ENCODE measurements around the gene TAS1R1.
"Not testable (repeated sequence)": the region's sequence is repeated elsewhere in the genome, so short reads cannot be mapped to it uniquely, and the experiment has no call there.

The TAS1R1 gene

DNA sequence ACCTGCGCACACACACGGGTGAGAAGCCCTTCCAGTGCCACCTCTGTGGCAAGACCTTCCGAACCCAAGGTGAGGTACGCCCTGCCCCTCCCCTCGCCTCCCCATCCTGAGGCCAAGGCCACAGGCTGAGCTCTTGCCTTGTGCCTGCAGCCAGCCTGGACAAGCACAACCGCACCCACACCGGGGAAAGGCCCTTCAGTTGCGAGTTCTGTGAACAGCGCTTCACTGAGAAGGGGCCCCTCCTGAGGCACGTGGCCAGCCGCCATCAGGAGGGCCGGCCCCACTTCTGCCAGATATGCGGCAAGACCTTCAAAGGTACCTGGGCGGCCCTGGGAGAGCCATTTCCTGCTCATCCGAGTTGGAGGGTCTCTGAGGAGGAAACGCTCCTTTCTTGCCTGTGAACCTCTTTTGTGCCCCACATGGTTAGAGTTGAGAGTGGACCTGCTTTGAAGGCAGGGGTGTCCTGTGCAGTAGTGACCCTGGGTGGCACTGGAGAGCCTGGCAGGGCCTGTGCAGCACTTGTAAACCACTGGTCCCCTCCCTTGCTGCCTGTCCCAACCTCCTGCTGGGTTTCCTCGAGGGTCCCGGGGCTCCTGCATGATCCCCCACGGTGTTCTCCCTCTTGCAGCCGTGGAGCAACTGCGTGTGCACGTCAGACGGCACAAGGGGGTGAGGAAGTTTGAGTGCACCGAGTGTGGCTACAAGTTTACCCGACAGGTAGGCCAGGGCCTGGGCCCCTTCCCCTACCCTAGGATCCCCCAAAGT is 33.2 kb downstream of the TAS1R1 start:
- in situ Hi-C loops (cut with MboI; ENCODE audit: low sequenced_read_pairs), result no loop called here

DNA sequence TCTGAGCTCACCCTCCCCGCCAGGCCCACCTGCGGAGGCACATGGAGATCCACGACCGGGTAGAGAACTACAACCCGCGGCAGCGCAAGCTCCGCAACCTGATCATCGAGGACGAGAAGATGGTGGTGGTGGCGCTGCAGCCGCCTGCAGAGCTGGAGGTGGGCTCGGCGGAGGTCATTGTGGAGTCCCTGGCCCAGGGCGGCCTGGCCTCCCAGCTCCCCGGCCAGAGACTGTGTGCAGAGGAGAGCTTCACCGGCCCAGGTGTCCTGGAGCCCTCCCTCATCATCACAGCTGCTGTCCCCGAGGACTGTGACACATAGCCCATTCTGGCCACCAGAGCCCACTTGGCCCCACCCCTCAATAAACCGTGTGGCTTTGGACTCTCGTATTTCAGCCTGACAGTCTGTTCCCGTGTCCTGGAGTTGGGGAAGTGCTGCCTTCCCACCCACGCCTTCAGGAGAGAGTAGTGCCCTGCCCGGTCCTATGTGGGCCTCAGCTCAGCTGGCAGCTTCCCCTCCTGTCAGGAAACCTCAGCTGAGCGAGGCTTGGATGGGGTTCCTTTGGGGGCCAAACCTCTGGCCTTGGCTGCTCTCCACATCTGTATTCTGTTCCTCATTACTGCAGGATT is 33.9 kb downstream of the TAS1R1 start:
- in situ Hi-C loops (cut with MboI; ENCODE audit: low sequenced_read_pairs), result no loop called here

DNA sequence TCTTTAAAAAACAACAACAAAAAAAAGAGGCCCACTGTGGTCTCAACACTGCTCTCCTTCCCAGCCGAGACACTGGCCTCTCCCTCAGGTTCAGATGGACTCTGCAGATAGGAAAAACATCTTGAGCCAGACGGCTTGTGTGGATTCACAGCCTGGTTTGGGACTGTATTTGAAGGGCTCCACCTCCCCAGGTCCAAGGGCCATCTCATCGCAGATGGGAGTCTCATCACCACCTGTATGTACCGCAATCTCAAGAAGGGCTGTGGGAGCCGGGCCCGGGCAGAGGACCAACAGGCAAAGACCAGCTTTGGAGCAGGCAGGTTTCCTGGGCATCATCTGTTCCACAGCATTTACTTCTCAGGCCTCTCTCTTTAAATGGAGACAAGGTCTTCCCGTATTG is 34.9 kb downstream of the TAS1R1 start:
- in situ Hi-C loops (cut with MboI; ENCODE audit: low sequenced_read_pairs), result no loop called here

GRCh38 chr1:6591222-6591621 is 36.1 kb downstream of the TAS1R1 start:
- in situ Hi-C loops (cut with MboI; ENCODE audit: low sequenced_read_pairs), result no loop called here

DNA sequence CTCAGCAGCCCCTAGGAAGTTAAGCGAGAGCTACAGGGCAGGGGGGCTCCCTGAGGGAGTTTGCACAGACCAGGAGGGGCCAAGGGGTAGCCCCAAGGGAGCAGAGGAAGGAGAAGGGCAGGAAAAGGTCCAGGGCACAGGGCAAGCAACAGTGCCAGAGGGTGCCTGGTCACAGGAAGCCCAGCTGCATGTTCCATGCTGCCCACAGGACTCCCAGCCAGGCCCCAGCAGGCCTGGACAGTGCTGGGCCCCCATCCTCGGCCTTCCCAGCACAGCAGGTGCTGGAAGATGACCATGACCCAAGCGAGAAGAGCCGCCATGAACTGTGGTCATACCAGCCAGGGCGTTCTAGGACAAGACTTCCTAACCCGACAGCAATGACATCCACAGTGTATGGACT is 36.5 kb downstream of the TAS1R1 start:
- in situ Hi-C loops (cut with MboI; ENCODE audit: low sequenced_read_pairs), result no loop called here

GRCh38 chr1:6592441-6592840 is 37.3 kb downstream of the TAS1R1 start:
- in situ Hi-C loops (cut with MboI; ENCODE audit: low sequenced_read_pairs), result no loop called here

GRCh38 chr1:6592865-6593593 is 37.9 kb downstream of the TAS1R1 start:
- in situ Hi-C loops (cut with MboI; ENCODE audit: low sequenced_read_pairs), result no loop called here

DNA sequence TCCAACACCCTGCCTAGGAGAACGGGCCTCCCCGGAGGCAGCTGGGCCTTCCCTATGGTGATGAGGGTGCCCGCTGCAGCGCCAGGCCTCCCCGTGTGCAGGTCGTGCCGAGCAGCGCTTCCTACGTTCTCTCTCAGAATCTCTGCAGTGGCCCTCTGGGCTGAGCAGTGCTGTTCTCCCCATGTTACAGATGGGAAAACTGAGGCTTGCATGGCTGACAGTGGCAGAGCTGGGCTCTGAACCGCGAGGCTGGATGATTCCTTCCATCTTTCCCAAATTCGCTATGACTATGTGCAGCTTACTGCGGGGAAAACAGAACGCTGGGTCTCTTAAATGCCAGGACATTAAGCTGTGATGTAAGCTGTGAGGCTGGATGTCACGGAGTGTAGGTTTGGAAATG is 38.7 kb downstream of the TAS1R1 start:
- in situ Hi-C loops (cut with MboI; ENCODE audit: low sequenced_read_pairs), result no loop called here

DNA sequence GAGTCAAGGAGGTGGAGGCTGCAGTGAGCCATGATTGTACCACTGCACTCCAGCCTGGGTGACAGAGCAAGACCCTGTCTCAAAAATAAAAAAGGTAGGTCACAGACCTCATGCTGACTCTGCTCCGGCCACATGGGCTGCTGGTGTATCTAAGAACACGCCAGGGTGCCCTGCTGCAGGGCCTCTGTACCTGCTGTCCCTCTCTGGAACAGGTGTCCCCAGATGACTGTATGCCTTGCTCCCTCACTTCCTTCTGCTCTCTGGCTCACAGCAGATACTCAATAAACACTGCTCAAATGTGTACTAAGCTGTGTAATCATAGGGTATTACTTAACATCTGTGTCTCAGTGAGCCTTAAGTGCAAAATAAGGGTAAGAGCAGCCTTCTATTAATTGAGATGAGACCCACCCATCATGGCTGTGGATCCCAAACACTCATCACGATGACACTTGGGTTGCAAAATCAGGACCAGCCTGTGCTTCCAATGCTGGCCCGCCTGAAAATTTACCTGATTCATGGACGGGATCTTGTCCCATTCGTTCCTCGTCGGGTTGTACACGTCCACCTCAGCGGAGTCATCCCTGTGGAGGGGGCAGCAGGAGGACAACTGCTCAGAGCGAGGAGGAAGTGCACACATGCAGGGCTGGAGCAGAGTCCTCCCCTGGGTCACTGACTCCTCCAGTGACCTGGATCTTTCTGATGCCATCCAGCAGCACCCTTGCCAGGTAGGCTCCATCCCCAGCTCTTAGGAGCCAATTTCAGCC is 40.1 kb downstream of the TAS1R1 start:
- in situ Hi-C loops (cut with MboI; ENCODE audit: low sequenced_read_pairs), result no loop called here

GRCh38 chr1:6596351-6596750 is 41.2 kb downstream of the TAS1R1 start:
- in situ Hi-C loops (cut with MboI; ENCODE audit: low sequenced_read_pairs), result no loop called here

- in situ Hi-C loops (cut with MboI; ENCODE audit: low sequenced_read_pairs), result no loop called here
Measured at GRCh38 chr1:6596886-6597776, 42.0 kb downstream of the TAS1R1 start.

DNA sequence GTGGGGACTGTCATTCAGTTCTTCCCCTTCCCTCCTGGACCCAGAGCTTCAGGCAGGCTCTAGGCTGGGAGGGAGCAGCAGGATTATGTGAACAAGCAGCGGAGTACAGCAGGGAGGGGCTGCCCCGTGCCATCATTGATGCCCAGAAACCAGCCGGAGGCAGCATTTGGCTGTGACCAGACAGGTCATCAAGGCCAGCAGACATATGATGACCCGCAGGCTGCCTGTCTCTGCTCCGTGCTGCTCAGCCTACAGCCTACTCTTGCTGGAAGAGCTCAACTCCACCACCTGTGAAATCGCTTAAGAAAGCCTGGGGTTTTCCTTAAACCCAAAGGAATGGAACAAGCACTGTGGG is 42.6 kb downstream of the TAS1R1 start:
- in situ Hi-C loops (cut with MboI; ENCODE audit: low sequenced_read_pairs), result no loop called here

- in situ Hi-C loops (cut with MboI; ENCODE audit: low sequenced_read_pairs), result no loop called here
Measured at GRCh38 chr1:6599141-6599975, 44.3 kb downstream of the TAS1R1 start.

DNA sequence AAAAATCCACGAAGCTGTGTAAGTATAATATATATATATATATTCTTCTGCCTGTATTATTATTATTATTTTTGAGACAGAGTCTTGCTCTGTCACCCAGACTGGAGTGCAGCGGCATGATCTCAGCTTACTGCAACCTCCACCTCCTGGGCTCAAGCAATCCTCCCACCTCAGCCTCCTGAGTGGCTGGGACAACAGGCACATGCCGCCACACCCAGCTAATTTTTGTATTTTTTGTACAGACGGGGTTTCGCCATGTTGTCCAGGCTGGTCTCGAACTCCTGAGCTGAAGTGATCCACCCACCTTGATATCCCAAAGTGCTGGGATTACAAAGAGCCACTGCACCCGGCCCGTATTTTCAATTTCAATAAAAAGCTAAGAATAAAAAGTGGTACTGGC is 44.9 kb downstream of the TAS1R1 start:
- in situ Hi-C loops (cut with MboI; ENCODE audit: low sequenced_read_pairs), result not testable (repeated sequence)

GRCh38 chr1:6600410-6601048 is 45.4 kb downstream of the TAS1R1 start:
- in situ Hi-C loops (cut with MboI; ENCODE audit: low sequenced_read_pairs), result no loop called here

- in situ Hi-C loops (cut with MboI; ENCODE audit: low sequenced_read_pairs), result no loop called here
Measured at GRCh38 chr1:6601049-6601922, 46.2 kb downstream of the TAS1R1 start.

- in situ Hi-C loops (cut with MboI; ENCODE audit: low sequenced_read_pairs), result no loop called here
Measured at GRCh38 chr1:6601923-6602668, 47.0 kb downstream of the TAS1R1 start.

All from HL-60/S4 (cell line).